K562 (cell line): ENCODE results near the gene MARCHF3. TPM values are rescaled to one million over a fixed set of nuclear protein-coding genes. Genes with fewer than 3 reads are reported as not detected.

Source experiments
- CHD4 ChIP-seq: fragments of 200-600 bp; sonication (generic); IDR thresholded peaks from 3 replicates; pipeline ENCODE4 v1.6.1; 2012; ENCODE audit warnings: low read depth, mild to moderate bottlenecking, mixed read lengths, low read length, inconsistent platforms; ENCODE audit not compliant: insufficient read depth, insufficient replicate concordance, poor library complexity, severe bottlenecking
- E2F1 ChIP-seq: sonication (generic); formaldehyde crosslinking; IDR thresholded peaks from 2 replicates; pipeline ENCODE4 v1.8.1; 2023; ENCODE audit warnings: mild to moderate bottlenecking, missing genetic modification reagents, moderate library complexity
- ELF4 ChIP-seq: fragments of 450-650 bp; formaldehyde crosslinking; IDR thresholded peaks from 2 replicates; pipeline ENCODE4 v1.4.0; 2022; ENCODE audit warnings: missing genetic modification characterization
- EWSR1 ChIP-seq: fragments of 450-650 bp; IDR thresholded peaks from 2 replicates; pipeline ENCODE4 v1.6.1; 2018; ENCODE audit warnings: borderline replicate concordance, mild to moderate bottlenecking, low read depth, moderate library complexity; ENCODE audit not compliant: partially characterized antibody
- EZH2 ChIP-seq: IDR thresholded peaks from 2 replicates; pipeline ENCODE4 v1.6.1; 2012; ENCODE audit warnings: low read depth, mild to moderate bottlenecking, inconsistent platforms, low read length, borderline replicate concordance
- HCFC1 ChIP-seq: IDR thresholded peaks from 2 replicates; pipeline ENCODE4 v1.6.1; 2012; ENCODE audit warnings: low read depth, low read length, improper control_type of control experiment
- HNRNPK ChIP-seq: fragments of 200-400 bp; formaldehyde crosslinking; IDR thresholded peaks from one replicate; pipeline ENCODE4 v1.6.1; 2018; ENCODE audit warnings: mild to moderate bottlenecking, low read depth, low read length; ENCODE audit not compliant: poor library complexity, severe bottlenecking
- LARP7 ChIP-seq: fragments of 450-650 bp; IDR thresholded peaks from 2 replicates; pipeline ENCODE4 v1.6.1; 2016
- MCM2 ChIP-seq: fragments of 450-650 bp; IDR thresholded peaks from 2 replicates; pipeline ENCODE4 v1.6.1; 2017; ENCODE audit warnings: low read depth, mild to moderate bottlenecking
- MEF2A ChIP-seq: IDR thresholded peaks from 2 replicates; pipeline ENCODE4 v1.6.1; 2011; ENCODE audit warnings: low read depth, mild to moderate bottlenecking, low read length, moderate library complexity; ENCODE audit not compliant: control insufficient read depth
- POLR3G ChIP-seq: IDR thresholded peaks from 2 replicates; pipeline ENCODE4 v1.6.1; 2011; ENCODE audit not compliant: insufficient read length, insufficient replicate concordance; ENCODE audit errors: extremely low read depth
- RBM25 ChIP-seq: fragments of 200-400 bp; formaldehyde crosslinking; IDR thresholded peaks from 2 replicates; pipeline ENCODE4 v1.6.1; 2018; ENCODE audit warnings: low read length, low read depth, moderate library complexity; ENCODE audit not compliant: severe bottlenecking
- RFX7 ChIP-seq: fragments of 250-450 bp; sonication (Bioruptor Pico); IDR thresholded peaks from 2 replicates; pipeline ENCODE4 v1.5.1; 2021; ENCODE audit warnings: mild to moderate bottlenecking
- SIN3B ChIP-seq: fragments of 450-650 bp; IDR thresholded peaks from 2 replicates; pipeline ENCODE4 v1.6.1; 2017; ENCODE audit warnings: low read depth, mild to moderate bottlenecking, moderate library complexity
- SRSF3 ChIP-seq: fragments of 200-400 bp; formaldehyde crosslinking; IDR thresholded peaks from 2 replicates; pipeline ENCODE4 v1.6.1; 2016; ENCODE audit warnings: mild to moderate bottlenecking, low read length, moderate library complexity; ENCODE audit not compliant: insufficient read depth
- TAF1 ChIP-seq: IDR thresholded peaks from 2 replicates; pipeline ENCODE4 v1.6.1; 2011; ENCODE audit warnings: mild to moderate bottlenecking, low read length, moderate library complexity; ENCODE audit not compliant: insufficient read depth, control insufficient read depth, severe bottlenecking; ENCODE audit errors: extremely low read depth
- ZBTB8A ChIP-seq: fragments of 450-650 bp; IDR thresholded peaks from 2 replicates; pipeline ENCODE4 v1.6.1; 2018; ENCODE audit warnings: mild to moderate bottlenecking, moderate library complexity; ENCODE audit not compliant: partially characterized antibody
- ZBTB9 ChIP-seq: fragments of 450-650 bp; formaldehyde crosslinking; IDR thresholded peaks from 2 replicates; pipeline ENCODE4 v1.4.0; 2020; ENCODE audit warnings: mild to moderate bottlenecking, moderate library complexity
- ZNF175 ChIP-seq: fragments of 200-800 bp; sonication (Bioruptor generic); IDR thresholded peaks from 2 replicates; pipeline ENCODE4 v1.6.1; 2016; ENCODE audit warnings: low read depth, mild to moderate bottlenecking, missing genetic modification characterization, missing compliant biosample characterization
- ZNF561 ChIP-seq: fragments of 450-650 bp; formaldehyde crosslinking; conservative IDR thresholded peaks from 2 replicates; pipeline ENCODE4 v1.4.0; 2020; ENCODE audit warnings: mild to moderate bottlenecking, moderate library complexity
- ZNF589 ChIP-seq: fragments of 200-800 bp; sonication (Bioruptor generic); IDR thresholded peaks from 2 replicates; pipeline ENCODE4 v1.6.1; 2016; ENCODE audit warnings: low read depth, missing genetic modification characterization, missing compliant biosample characterization
- ZNF79 ChIP-seq: fragments of 250-450 bp; sonication (Bioruptor Pico); IDR thresholded peaks from 2 replicates; pipeline ENCODE4 v1.4.0; 2020; ENCODE audit warnings: low read depth, mild to moderate bottlenecking, moderate library complexity
- polyA plus RNA-seq, 8 experiments: library from polyadenylated mRNA; depleted of rRNA in 4 of 8; stranded (reverse) in 5 of 8; unstranded in 3 of 8; fragments of >200 nt; fragmentation: Nextera tagmentation in 2 of 8; fragmentation: Illumina TruSeq in 1 of 8; extraction: Ambion mirVana in 2 of 8; extraction: Trizol in 1 of 8; gene quantifications; 2 replicates each; pipeline versions ENCODE4 v1.2.1 to v1.2.3, GENCODE V29; 2011 to 2014; ENCODE audit warnings: inconsistent platforms in 1 of 8, missing spikeins in 1 of 8
- total RNA-seq, 7 experiments: library from RNA; depleted of rRNA in 6 of 7; stranded (reverse); fragments of >200 nt in 6 of 7; fragmentation: Illumina TruSeq in 2 of 7; extraction: Trizol in 2 of 7; gene quantifications; 2 replicates each; pipeline versions ENCODE4 v1.2.1 to v1.2.3, GENCODE V29; 2011 to 2021; ENCODE audit warnings: low replicate concordance in 1 of 7
- TF ChIP-seq, protein P1 (sequence below): fragments of 250-450 bp; sonication (Bioruptor Pico); IDR thresholded peaks from 2 replicates; pipeline ENCODE4 v1.8.0; 2022; ENCODE audit warnings: inconsistent platforms
- TF ChIP-seq, protein P2 (sequence below): fragments of 450-650 bp; formaldehyde crosslinking; IDR thresholded peaks from 2 replicates; pipeline ENCODE4 v1.4.0; 2020; ENCODE audit warnings: mild to moderate bottlenecking

Gene MARCHF3
- total and polyA plus RNA-seq, 9 of the 15 experiments (the other 6 are each of a cell fraction or from before 2014, with no cell fraction given) = 5.6 to 37.4 (median 16.5) TPM

GRCh38 chr5:126971455-126972031, 58.8 kb downstream of the MARCHF3 start (continued):
- TF ChIP-seq ZNF79 (CRISPR knock-in tag) (no peak), ZBTB9 (CRISPR knock-in tag) (no peak), E2F1 (no peak), MEF2A (peak; percentile 34; the same call in 1 of the 2 replicates), SRSF3 (no peak), ZNF175 (CRISPR knock-in tag) (peak; percentile 22; the same call in 1 of the 2 replicates), POLR3G (no peak), ZNF589 (CRISPR knock-in tag) (no peak), HNRNPK (no peak), RFX7 (CRISPR knock-in tag) (no peak), MCM2 (no peak), LARP7 (no peak), SIN3B (no peak), EWSR1 (no peak), ZNF561 (CRISPR knock-in tag) (no peak), CHD4 (no peak), HCFC1 (no peak), TAF1 (no peak), ELF4 (CRISPR knock-in tag) (no peak), RBM25 (no peak), ZBTB8A (no peak), EZH2 (no peak)
- TF ChIP-seq, protein P1, sequence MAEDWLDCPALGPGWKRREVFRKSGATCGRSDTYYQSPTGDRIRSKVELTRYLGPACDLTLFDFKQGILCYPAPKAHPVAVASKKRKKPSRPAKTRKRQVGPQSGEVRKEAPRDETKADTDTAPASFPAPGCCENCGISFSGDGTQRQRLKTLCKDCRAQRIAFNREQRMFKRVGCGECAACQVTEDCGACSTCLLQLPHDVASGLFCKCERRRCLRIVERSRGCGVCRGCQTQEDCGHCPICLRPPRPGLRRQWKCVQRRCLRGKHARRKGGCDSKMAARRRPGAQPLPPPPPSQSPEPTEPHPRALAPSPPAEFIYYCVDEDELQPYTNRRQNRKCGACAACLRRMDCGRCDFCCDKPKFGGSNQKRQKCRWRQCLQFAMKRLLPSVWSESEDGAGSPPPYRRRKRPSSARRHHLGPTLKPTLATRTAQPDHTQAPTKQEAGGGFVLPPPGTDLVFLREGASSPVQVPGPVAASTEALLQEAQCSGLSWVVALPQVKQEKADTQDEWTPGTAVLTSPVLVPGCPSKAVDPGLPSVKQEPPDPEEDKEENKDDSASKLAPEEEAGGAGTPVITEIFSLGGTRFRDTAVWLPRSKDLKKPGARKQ = no peak
- TF ChIP-seq, protein P2, sequence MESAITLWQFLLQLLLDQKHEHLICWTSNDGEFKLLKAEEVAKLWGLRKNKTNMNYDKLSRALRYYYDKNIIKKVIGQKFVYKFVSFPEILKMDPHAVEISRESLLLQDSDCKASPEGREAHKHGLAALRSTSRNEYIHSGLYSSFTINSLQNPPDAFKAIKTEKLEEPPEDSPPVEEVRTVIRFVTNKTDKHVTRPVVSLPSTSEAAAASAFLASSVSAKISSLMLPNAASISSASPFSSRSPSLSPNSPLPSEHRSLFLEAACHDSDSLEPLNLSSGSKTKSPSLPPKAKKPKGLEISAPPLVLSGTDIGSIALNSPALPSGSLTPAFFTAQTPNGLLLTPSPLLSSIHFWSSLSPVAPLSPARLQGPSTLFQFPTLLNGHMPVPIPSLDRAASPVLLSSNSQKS (CRISPR knock-in tag) = no peak
